ENCODE data around the gene ADCY1.
"Not testable (repeated sequence)": the region's sequence is repeated elsewhere in the genome, so short reads cannot be mapped to it uniquely, and the experiment has no call there.

Gene ADCY1

GRCh38 chr7:45708046-45708950 is 134.1 kb downstream of the ADCY1 start:
- no peak for DNase-seq (ENCODE audit: low read depth in 1 of 2, low spot score in 1 of 2)

GRCh38 chr7:45709168-45710042 is 135.2 kb downstream of the ADCY1 start:
- no peak for DNase-seq (ENCODE audit: low read depth in 1 of 2, low spot score in 1 of 2)

GRCh38 chr7:45710271-45711160 is 136.3 kb downstream of the ADCY1 start:
- DNase-seq (ENCODE audit: low read depth in 1 of 2, low spot score in 1 of 2): no peak

- DNase-seq (ENCODE audit: low read depth in 1 of 2, low spot score in 1 of 2): no peak
Observed at GRCh38 chr7:45711161-45711490, 137.0 kb downstream of the ADCY1 start.

- no peak for DNase-seq (ENCODE audit: low read depth in 1 of 2, low spot score in 1 of 2)
Observed at GRCh38 chr7:45712057-45712689, 138.0 kb downstream of the ADCY1 start.

- DNase-seq (ENCODE audit: low read depth in 1 of 2, low spot score in 1 of 2): no peak
Observed at GRCh38 chr7:45712872-45713668, 138.9 kb downstream of the ADCY1 start.

- DNase-seq (ENCODE audit: low read depth in 1 of 2, low spot score in 1 of 2): no peak
Observed at GRCh38 chr7:45713669-45714520, 139.7 kb downstream of the ADCY1 start.

- no peak for DNase-seq (ENCODE audit: low read depth in 1 of 2, low spot score in 1 of 2)
Observed at GRCh38 chr7:45714521-45714820, 140.3 kb downstream of the ADCY1 start.

- no peak for DNase-seq (ENCODE audit: low read depth in 1 of 2, low spot score in 1 of 2)
Observed at GRCh38 chr7:45715471-45716352, 141.5 kb downstream of the ADCY1 start.

- no peak for DNase-seq (ENCODE audit: low read depth in 1 of 2, low spot score in 1 of 2)
Observed at GRCh38 chr7:45716380-45717203, 142.4 kb downstream of the ADCY1 start.

- no peak for DNase-seq (ENCODE audit: low read depth in 1 of 2, low spot score in 1 of 2)
Observed at GRCh38 chr7:45717537-45718235, 143.5 kb downstream of the ADCY1 start.

- no peak for DNase-seq (ENCODE audit: low read depth in 1 of 2, low spot score in 1 of 2)
Observed at GRCh38 chr7:45718464-45719330, 144.5 kb downstream of the ADCY1 start.

- DNase-seq (ENCODE audit: low read depth in 1 of 2, low spot score in 1 of 2): no peak
Observed at GRCh38 chr7:45720989-45721388, 146.8 kb downstream of the ADCY1 start.

- no peak for DNase-seq (ENCODE audit: low read depth in 1 of 2, low spot score in 1 of 2)
Observed at GRCh38 chr7:45721686-45722598, 147.8 kb downstream of the ADCY1 start.

- not testable (repeated sequence) for DNase-seq (ENCODE audit: low read depth in 1 of 2, low spot score in 1 of 2)
Observed at GRCh38 chr7:45725231-45725630, 151.1 kb downstream of the ADCY1 start.
